Caco-2 (cell line): Measurements from ENCODE around the gene NOL11. TPM values are rescaled to one million over a fixed set of nuclear protein-coding genes. Genes with fewer than 3 reads are reported as not detected.

Experiments used
- BruUV-seq: library from RNA; stranded (reverse); fragments of 400-500 nt; replicated peaks from 2 replicates; lab custom pipeline; 2021; lab: Mats Ljungman, UMichigan
- CTCF ChIA-PET: fragments of 300-600 bp; sonication (Branson Sonifier 250); formaldehyde crosslinking; loops from one replicate; lab custom pipeline; 2022; ENCODE audit warnings: antibody characterized with exemption; lab: Charles Lee
- POLR2A ChIA-PET: fragments of 300-600 bp; sonication (Branson Sonifier 250); formaldehyde crosslinking; loops from one replicate; lab custom pipeline; 2022; ENCODE audit warnings: antibody characterized with exemption; lab: Charles Lee
- DNase-seq, 2 experiments: peaks; one replicate each; pipeline versions ENCODE4 v3.0.0 to v3.0.0-alpha.2; 2020 to 2022
- H3K27me3 ChIP-seq: replicated peaks from 2 replicates; pipeline ENCODE4 v1.6.0; 2011; ENCODE audit warnings: low read length; ENCODE audit not compliant: control insufficient read depth, insufficient read depth
- H3K36me3 ChIP-seq: 2 replicates; pipeline ENCODE4 v1.5.1; 2011; ENCODE audit warnings: low read length; ENCODE audit not compliant: control insufficient read depth, insufficient read depth
- H3K4me1 ChIP-seq: fragments of 250-450 bp; sonication (Bioruptor Pico); 2 replicates; pipeline ENCODE4 v1.5.1; 2020; ENCODE audit warnings: mild to moderate bottlenecking
- H3K4me3 ChIP-seq: 2 replicates; pipeline ENCODE4 v1.5.1; 2011; ENCODE audit warnings: low read depth, mild to moderate bottlenecking, control low read depth, low read length
- H3K9me3 ChIP-seq: fragments of 250-450 bp; sonication (Bioruptor Pico); 2 replicates; pipeline ENCODE4 v1.5.1; 2020; ENCODE audit warnings: mild to moderate bottlenecking, moderate library complexity
- H3K27ac Mint-ChIP-seq: one replicate; pipeline ENCODE4 v1.8.0; 2022; ENCODE audit warnings: mixed read lengths; ENCODE audit not compliant: unreplicated experiment
- H3K27me3 Mint-ChIP-seq: one replicate; pipeline ENCODE4 v1.8.0; 2022; ENCODE audit warnings: mixed read lengths; ENCODE audit not compliant: insufficient read depth, unreplicated experiment
- H3K36me3 Mint-ChIP-seq: one replicate; pipeline ENCODE4 v1.8.0; 2022; ENCODE audit warnings: mild to moderate bottlenecking, mixed read lengths; ENCODE audit not compliant: insufficient read depth, unreplicated experiment
- H3K4me1 Mint-ChIP-seq: one replicate; pipeline ENCODE4 v1.8.0; 2022; ENCODE audit warnings: low read depth, mixed read lengths; ENCODE audit not compliant: unreplicated experiment
- H3K4me3 Mint-ChIP-seq: one replicate; pipeline ENCODE4 v1.8.0; 2022; ENCODE audit warnings: mild to moderate bottlenecking, moderate library complexity, mixed read lengths; ENCODE audit not compliant: unreplicated experiment
- H3K9me3 Mint-ChIP-seq: one replicate; pipeline ENCODE4 v1.8.0; 2022; ENCODE audit warnings: mixed read lengths; ENCODE audit not compliant: unreplicated experiment
- intact Hi-C: fragments of 100-400 bp; cut with micrococcal nuclease; formaldehyde crosslinking; loops from one replicate; pipeline ENCODE4 v1.10.0; 2022; ENCODE audit not compliant: unreplicated experiment
- total RNA-seq: library from RNA; stranded (reverse); gene quantifications from 2 replicates; pipeline ENCODE4 v1.2.3, GENCODE V29; 2022
- TF ChIP-seq, protein P1 (sequence below), 2 experiments: fragments of 200-600 bp in 1 of 2; IDR thresholded peaks; 1 replicate in 1 of 2; 2 replicates in 1 of 2; pipeline versions ENCODE4 v1.5.1 to v1.8.0; 2011 to 2022; ENCODE audit warnings: antibody characterized with exemption in 1 of 2, control low read depth in 1 of 2, inconsistent platforms in 1 of 2, low read depth in 1 of 2, low read length in 1 of 2, mild to moderate bottlenecking in 1 of 2, moderate library complexity in 1 of 2; ENCODE audit not compliant: insufficient read depth in 1 of 2, severe bottlenecking in 1 of 2, unreplicated experiment in 1 of 2

Gene NOL11
- total RNA-seq, 1 experiment from 2014 or later: 73.6 TPM

DNA sequence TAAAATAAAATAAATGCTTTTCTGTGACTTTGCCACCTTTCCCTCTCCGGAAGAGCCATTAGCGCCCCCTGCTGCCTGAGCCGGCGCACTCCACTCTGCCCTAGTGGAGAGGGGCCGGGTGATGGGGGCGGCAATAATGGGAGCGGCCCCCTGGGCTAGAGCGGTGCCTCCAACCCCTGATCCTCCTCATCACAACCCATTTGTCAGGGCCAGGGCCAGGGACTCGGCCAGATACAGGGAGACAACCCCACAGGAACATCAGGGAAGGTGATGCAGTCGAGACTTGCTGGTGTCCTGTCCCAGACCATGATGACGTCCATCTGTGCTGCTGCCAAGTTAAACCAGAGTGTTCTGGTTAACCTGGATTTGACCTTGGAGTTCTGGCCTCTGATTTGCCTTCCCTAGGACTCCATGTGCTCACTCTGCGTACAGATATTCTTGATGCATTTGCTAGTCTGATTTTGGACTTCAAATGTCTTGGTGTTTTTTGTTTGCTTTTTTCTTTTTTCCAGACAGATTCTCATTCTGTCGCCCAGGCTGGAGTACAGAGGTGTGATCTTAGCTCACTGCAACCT, 61.4 kb downstream of the NOL11 start:
- Histone ChIP-seq H3K4me3 (no peak overlapping the region), H3K36me3 (no peaks in the 10 kb centered on the region), H3K9me3 (no peaks in the 10 kb centered on the region), H3K27me3 (no peaks in the 10 kb centered on the region), H3K4me1 (no peaks in the 10 kb centered on the region)
- no peak overlapping the region for H3K4me3 Mint-ChIP-seq
- CTCF ChIA-PET: no interaction called here
- no peaks in the 10 kb centered on the region for H3K27me3 Mint-ChIP-seq
- no peaks in the 10 kb centered on the region for H3K36me3 Mint-ChIP-seq
- no peaks in the 10 kb centered on the region for H3K9me3 Mint-ChIP-seq
- H3K27ac Mint-ChIP-seq: no peak overlapping the region
- TF ChIP-seq, protein P1, sequence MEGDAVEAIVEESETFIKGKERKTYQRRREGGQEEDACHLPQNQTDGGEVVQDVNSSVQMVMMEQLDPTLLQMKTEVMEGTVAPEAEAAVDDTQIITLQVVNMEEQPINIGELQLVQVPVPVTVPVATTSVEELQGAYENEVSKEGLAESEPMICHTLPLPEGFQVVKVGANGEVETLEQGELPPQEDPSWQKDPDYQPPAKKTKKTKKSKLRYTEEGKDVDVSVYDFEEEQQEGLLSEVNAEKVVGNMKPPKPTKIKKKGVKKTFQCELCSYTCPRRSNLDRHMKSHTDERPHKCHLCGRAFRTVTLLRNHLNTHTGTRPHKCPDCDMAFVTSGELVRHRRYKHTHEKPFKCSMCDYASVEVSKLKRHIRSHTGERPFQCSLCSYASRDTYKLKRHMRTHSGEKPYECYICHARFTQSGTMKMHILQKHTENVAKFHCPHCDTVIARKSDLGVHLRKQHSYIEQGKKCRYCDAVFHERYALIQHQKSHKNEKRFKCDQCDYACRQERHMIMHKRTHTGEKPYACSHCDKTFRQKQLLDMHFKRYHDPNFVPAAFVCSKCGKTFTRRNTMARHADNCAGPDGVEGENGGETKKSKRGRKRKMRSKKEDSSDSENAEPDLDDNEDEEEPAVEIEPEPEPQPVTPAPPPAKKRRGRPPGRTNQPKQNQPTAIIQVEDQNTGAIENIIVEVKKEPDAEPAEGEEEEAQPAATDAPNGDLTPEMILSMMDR (IDR thresholded peaks at IDR 0.05; ENCODE audit: insufficient read depth in 1 of 2, low read depth in 1 of 2, low read length in 1 of 2, severe bottlenecking in 1 of 2, unreplicated experiment in 1 of 2): peak; percentile 56 to 71
- POLR2A ChIA-PET: no interaction called here
- no TSS peak for BruUV-seq
- H3K4me1 Mint-ChIP-seq: no peaks in the 10 kb centered on the region
- peak in 1 of 2 experiments; percentile 21 for DNase-seq
- intact Hi-C loops: no loop called here

DNA sequence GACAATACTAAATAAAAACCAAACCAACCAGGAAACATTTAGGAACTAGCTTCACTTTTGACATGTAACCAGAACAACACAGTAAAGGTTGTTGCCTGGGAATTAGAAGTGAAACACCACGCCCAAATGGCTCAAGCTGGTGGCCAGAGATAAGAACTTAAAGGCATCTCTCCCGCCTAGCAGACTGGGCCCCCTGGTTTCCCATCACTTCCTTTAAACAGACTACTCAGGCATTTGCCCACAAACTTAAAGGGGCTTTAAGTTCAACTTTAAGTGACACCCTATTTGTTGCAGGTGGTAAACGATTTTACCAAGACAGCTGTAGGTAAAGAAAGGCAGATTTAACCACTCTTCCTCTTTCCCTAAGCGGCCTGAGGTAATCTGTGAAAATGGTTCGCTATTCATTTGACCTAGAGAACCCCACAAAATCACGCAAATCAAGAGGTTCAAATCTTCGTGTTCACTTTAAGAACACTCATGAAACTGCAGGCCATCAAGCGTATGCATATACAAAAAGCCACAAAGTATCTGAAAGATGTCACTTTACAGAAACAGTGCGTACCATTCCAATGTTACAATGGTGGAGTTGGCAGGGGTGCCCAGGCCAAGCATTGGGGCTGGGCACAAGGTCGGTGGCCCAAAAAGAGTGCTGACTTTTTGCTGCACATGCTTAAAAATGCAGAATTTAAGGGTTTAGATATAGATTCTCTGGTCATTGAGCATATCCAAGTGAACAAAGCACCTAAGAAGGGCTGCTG, 66.8 kb downstream of the NOL11 start:
- peaks cover 4% of the 10 kb centered on the region for H3K27me3 Mint-ChIP-seq
- peaks cover 8% of the 10 kb centered on the region for H3K4me1 Mint-ChIP-seq
- H3K36me3 ChIP-seq: no peaks in the 10 kb centered on the region
- no peak overlapping the region for H3K27ac Mint-ChIP-seq
- TF ChIP-seq, protein P1 (IDR thresholded peaks at IDR 0.05; ENCODE audit: insufficient read depth in 1 of 2, low read depth in 1 of 2, low read length in 1 of 2, severe bottlenecking in 1 of 2, unreplicated experiment in 1 of 2): no peak
- POLR2A ChIA-PET: no interaction called here
- H3K4me3 Mint-ChIP-seq: no peak overlapping the region
- no peak overlapping the region for H3K4me3 ChIP-seq
- H3K27me3 ChIP-seq: no peaks in the 10 kb centered on the region
- no peaks in the 10 kb centered on the region for H3K9me3 ChIP-seq
- intact Hi-C loops: no loop called here
- DNase-seq: no peak
- H3K9me3 Mint-ChIP-seq: no peaks in the 10 kb centered on the region
- no peaks in the 10 kb centered on the region for H3K36me3 Mint-ChIP-seq
- CTCF ChIA-PET: no interaction called here
- H3K4me1 ChIP-seq: no peaks in the 10 kb centered on the region
- no TSS peak for BruUV-seq

DNA sequence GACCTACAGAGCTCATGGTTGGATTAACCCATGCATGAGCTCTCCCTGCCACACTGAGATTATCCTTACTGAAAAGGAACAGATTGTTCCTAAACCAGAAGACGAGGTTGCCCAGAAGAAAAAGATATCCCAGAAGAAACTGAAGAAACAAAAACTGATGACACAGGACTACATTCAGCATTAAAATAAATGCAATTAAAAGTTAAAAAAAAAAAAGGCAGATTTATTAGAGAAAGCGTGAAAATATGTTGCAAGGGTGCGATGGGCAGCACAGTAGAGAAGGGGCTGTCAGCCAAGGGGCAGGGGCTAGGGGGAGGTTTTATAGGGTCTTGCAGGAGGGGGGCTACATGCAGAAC, 67.4 kb downstream of the NOL11 start:
- POLR2A ChIA-PET: no interaction called here
- Mint-ChIP-seq H3K4me3 (no peak overlapping the region), H3K27ac (no peak overlapping the region), H3K4me1 (peaks cover 8% of the 10 kb centered on the region), H3K27me3 (peaks cover 4% of the 10 kb centered on the region), H3K9me3 (no peaks in the 10 kb centered on the region), H3K36me3 (no peaks in the 10 kb centered on the region)
- no peaks in the 10 kb centered on the region for H3K4me1 ChIP-seq
- intact Hi-C loops: no loop called here
- H3K36me3 ChIP-seq: no peaks in the 10 kb centered on the region
- no peaks in the 10 kb centered on the region for H3K27me3 ChIP-seq
- CTCF ChIA-PET: no interaction called here
- no TSS peak for BruUV-seq
- no peak for DNase-seq
- no peaks in the 10 kb centered on the region for H3K9me3 ChIP-seq
- TF ChIP-seq, protein P1 (IDR thresholded peaks at IDR 0.05; ENCODE audit: insufficient read depth in 1 of 2, low read depth in 1 of 2, low read length in 1 of 2, severe bottlenecking in 1 of 2, unreplicated experiment in 1 of 2): no peak
- H3K4me3 ChIP-seq: no peak overlapping the region
